ACC112 (cell line): ENCODE measurements around the gene INPP4A.

Experiments
- H2AFZ ChIP-seq: fragments of 200-600 bp; sonication (generic); one replicate; pipeline ENCODE4 v1.6.0; 2017; ENCODE audit warnings: antibody characterized with exemption, low read length; ENCODE audit not compliant: unreplicated experiment
- H3K27ac ChIP-seq: fragments of 200-600 bp; sonication (generic); 2 replicates; pipeline ENCODE4 v1.5.1; 2014; ENCODE audit warnings: low read depth, mild to moderate bottlenecking, antibody characterized with exemption, low read length, moderate library complexity
- H3K27me3 ChIP-seq: fragments of 200-600 bp; sonication (generic); 2 replicates; pipeline ENCODE4 v1.6.1; 2014; ENCODE audit warnings: mild to moderate bottlenecking, antibody characterized with exemption, low read length, moderate library complexity, mixed read lengths; ENCODE audit not compliant: insufficient read depth
- H3K36me3 ChIP-seq: fragments of 200-600 bp; sonication (generic); 2 replicates; pipeline ENCODE4 v1.6.1; 2016; ENCODE audit warnings: mild to moderate bottlenecking, antibody characterized with exemption, low read length, moderate library complexity, mixed read lengths; ENCODE audit not compliant: insufficient read depth
- H3K4me1 ChIP-seq: fragments of 200-600 bp; sonication (generic); one replicate; pipeline ENCODE4 v1.6.1; 2016; ENCODE audit warnings: low read length, mixed read lengths; ENCODE audit not compliant: insufficient read depth, unreplicated experiment, control insufficient read depth
- H3K4me3 ChIP-seq: fragments of 200-600 bp; sonication (generic); 2 replicates; pipeline ENCODE4 v1.5.1; 2014; ENCODE audit warnings: mild to moderate bottlenecking, low read depth, low read length
- H3K79me2 ChIP-seq: fragments of 200-600 bp; sonication (generic); one replicate; pipeline ENCODE4 v1.6.0; 2016; ENCODE audit warnings: low read length; ENCODE audit not compliant: control insufficient read depth, unreplicated experiment, insufficient read depth

The INPP4A gene

DNA sequence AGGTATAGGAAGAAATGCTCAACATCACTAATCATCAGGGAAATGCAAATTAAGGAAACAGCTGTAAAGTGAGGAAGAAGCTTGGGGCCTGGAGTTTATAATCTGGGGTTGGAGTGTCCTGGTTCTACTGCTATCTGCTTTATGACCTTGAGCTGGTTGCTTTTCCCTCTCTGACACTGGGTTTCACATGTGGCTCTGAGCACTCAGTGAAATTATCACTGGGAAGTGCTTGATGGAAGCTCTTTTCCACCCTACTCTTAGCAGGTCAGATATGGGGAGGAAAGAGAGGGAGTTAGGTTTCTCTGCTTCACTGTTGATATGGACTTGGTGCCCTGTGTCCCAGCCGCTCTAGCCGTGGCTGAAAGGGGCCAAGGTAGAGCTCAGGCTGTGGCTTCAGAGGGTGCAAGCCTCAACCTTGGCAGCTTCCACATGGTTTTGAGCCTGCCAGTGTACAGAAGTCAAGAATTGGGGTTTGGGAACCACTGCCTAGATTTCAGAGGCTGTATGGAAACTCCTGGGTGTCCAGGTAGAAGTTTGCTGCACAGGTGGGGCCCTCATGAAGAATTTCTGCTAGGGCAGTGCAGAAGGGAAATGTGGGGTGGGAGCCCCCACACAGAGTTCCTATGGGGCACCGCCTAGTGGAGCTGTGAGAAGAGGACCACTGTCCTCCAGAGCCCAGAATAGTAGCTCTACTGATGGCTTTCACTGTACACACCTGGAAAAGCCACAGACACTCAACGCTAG is 52.3 kb downstream of the INPP4A start:
- H3K4me1 ChIP-seq = peaks cover 15% of the 10 kb centered on the region
- H3K4me3 ChIP-seq = no peak overlapping the region
- H3K79me2 ChIP-seq = no peaks in the 10 kb centered on the region
- H2AFZ ChIP-seq = no peak overlapping the region
- no peak overlapping the region for H3K27ac ChIP-seq
- no peaks in the 10 kb centered on the region for H3K27me3 ChIP-seq
- no peaks in the 10 kb centered on the region for H3K36me3 ChIP-seq

DNA sequence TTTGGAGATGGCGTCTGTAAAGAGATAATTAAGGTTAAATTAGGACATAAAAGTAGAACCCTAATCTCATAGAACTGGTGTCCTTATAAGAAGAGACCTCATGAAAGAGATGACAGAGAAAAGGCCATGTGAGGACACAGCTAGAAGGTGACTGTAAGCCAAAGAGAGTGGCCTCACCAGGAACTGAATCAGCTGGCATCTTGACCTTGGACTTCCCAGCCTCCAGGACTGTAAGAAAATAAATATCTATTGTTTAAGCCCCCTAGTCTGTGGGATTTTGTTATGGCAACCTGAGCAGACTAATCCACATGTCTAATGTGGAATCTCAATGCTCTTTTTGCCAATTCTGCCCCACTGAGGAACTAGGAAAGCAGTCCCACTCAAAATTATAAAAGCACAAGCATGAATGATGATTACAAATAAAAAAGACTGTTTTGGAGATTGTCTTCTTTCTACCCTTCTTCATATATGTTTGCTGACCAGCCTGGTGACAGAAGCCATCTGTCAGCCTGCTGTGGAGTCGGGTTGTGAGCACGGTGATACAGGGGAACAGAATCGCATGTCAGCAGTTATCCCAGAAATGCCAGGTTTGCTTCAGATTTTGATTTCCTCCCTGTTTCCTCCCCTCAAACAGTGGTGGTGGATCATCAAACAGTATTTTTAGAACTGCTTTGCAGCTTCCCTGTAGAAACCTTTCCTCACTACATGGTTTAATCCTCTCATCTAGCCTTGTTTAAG is 54.2 kb downstream of the INPP4A start:
- H3K4me3 ChIP-seq = no peak overlapping the region
- H3K36me3 ChIP-seq = no peaks in the 10 kb centered on the region
- H3K79me2 ChIP-seq = no peaks in the 10 kb centered on the region
- no peaks in the 10 kb centered on the region for H3K27me3 ChIP-seq
- H3K27ac ChIP-seq = peak overlapping the region; percentile 54
- no peak overlapping the region for H2AFZ ChIP-seq
- peaks cover 26% of the 10 kb centered on the region for H3K4me1 ChIP-seq

DNA sequence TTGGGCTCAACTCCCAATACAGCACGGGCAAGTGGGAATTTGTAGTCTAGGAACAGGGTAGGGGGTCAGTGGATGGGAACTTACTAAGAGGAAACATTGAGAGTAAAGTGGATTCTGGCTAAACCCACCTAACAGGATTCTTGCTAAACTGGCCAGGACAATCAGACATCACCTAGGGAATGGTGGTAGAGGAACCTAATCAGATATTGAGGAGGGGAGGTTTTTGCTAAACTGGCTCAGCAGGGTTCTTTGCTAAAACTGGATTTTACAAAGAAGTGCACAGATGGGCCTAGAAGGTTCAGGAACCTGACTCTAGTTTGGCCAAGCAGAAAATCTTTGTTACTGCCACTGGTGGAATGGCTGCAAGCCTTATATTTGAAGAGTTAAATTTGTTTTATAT is 55.9 kb downstream of the INPP4A start:
- peaks cover 29% of the 10 kb centered on the region for H3K4me1 ChIP-seq
- peaks cover 6% of the 10 kb centered on the region for H3K79me2 ChIP-seq
- H3K4me3 ChIP-seq = no peak overlapping the region
- H3K27ac ChIP-seq = no peak overlapping the region
- no peaks in the 10 kb centered on the region for H3K36me3 ChIP-seq
- H2AFZ ChIP-seq = no peak overlapping the region
- H3K27me3 ChIP-seq = no peaks in the 10 kb centered on the region

DNA sequence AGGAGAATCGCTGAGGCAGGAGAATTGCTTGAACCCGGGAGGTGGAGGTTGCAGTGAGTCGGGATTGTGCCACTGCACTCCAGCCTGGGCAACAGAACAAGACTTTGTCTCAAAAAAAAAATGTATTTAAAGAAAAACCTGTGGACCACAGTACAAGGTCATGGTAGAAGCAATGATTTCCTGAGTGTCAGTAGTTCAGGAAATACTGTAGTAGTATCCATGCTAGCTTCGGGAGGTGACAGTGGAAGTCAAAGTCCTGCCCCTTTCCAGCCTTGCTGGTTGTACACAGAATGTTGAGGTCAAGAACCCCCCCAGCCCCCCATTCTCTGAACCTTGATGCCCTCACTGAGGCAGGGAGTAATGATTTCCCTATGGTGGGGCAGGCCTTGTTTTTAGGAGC is 56.6 kb downstream of the INPP4A start:
- H3K27ac ChIP-seq = no peak overlapping the region
- H2AFZ ChIP-seq = no peak overlapping the region
- no peaks in the 10 kb centered on the region for H3K36me3 ChIP-seq
- H3K4me3 ChIP-seq = no peak overlapping the region
- H3K4me1 ChIP-seq = peaks cover 29% of the 10 kb centered on the region
- H3K27me3 ChIP-seq = no peaks in the 10 kb centered on the region
- peaks cover 6% of the 10 kb centered on the region for H3K79me2 ChIP-seq

DNA sequence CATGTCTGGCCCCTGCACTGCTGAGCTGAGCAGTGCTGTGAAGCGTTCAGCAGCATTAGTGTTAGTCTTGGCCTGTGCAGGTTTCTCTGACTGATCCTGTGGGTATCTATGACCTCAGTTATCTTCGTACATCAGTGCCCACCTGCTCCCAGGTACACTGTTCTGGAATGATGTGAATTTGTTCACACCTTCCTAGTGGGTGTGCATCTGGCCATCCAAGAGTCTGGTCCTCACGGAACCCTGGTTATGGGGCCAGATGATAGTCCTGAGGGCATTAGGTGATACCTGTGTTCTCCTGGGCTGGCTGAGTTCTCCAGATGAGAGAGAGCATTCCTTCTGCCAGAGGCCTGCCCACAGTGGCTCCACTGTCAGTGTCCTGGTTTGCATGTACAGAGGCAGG is 57.2 kb downstream of the INPP4A start:
- no peaks in the 10 kb centered on the region for H3K36me3 ChIP-seq
- H3K79me2 ChIP-seq = peaks cover 6% of the 10 kb centered on the region
- peak overlapping the region; percentile 64; the same call in 1 of the 2 replicates for H3K27ac ChIP-seq
- no peak overlapping the region for H2AFZ ChIP-seq
- no peak overlapping the region for H3K4me3 ChIP-seq
- peaks cover 29% of the 10 kb centered on the region for H3K4me1 ChIP-seq
- H3K27me3 ChIP-seq = no peaks in the 10 kb centered on the region

DNA sequence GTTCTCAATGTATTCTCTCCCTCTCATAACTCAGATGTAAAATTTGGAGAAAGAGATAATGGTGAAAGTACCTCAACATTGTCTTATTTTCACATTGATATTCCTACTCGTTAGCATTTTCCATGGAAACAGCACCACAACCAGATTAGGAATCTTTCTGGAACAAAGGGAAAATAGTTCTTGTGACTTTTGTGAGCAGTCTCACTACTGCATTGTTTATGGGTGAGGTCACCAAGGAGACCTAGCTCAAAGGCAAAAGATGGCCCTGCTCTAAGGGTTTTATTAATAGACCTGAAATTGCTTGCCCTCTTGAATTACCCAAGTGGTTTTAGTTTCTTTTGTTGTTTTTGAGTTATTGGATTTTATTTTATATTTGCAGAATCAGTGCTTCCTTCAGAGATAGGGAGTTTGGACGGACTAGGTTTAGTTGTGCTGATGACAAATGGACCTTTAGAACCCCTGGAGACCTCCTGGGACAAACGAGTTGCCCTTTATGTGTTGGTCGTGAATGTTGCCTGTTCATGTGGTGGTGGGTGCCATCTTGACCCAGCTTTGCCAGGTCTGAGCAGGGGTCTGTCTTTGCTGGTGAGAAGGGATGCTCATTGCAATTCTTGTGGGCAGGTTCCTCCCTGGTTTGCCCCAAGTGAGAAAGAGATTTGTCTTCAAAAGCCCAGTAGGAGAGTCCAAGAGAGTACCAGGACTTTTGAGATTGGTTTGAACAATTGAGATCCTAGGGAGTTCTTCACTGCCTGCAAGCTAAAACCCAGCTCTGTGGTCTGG is 58.1 kb downstream of the INPP4A start:
- Histone ChIP-seq H3K4me3 (no peak overlapping the region), H3K27ac (peak overlapping the region; percentile 64; the same call in 1 of the 2 replicates), H3K27me3 (no peaks in the 10 kb centered on the region), H3K36me3 (no peaks in the 10 kb centered on the region), H2AFZ (no peak overlapping the region), H3K4me1 (peaks cover 30% of the 10 kb centered on the region), H3K79me2 (peaks cover 6% of the 10 kb centered on the region)

DNA sequence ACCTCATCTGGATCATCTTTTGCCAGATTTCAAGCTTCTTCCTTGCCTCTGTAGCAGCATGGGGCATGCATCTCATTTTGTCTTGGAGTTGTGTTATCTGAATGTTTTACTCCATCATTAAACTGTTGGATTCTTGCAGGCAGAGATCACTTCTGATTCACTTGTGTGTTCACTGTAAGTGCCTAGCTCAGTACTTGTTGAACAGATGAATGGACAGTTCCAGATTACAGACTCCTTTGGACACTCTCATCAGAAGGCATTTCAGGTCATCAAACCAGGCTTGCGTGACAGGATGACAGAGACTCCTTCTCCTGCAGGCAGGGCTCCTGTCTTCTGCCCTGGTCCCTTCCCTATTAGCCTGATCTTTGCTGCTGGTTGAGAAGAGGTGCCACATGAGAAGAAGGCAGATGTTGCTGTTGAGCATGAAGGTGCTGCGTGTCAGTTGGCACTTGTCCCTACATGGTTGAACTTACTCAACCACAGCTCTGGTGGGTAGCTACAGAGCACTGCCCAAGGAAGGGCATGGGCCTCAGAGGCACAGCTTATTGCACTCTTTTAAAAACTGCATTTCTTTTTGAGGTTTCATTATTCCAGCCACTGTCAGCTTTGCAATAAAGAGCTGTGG is 58.9 kb downstream of the INPP4A start:
- H3K4me3 ChIP-seq = no peak overlapping the region
- H3K36me3 ChIP-seq = no peaks in the 10 kb centered on the region
- no peaks in the 10 kb centered on the region for H3K27me3 ChIP-seq
- no peak overlapping the region for H3K27ac ChIP-seq
- peaks cover 33% of the 10 kb centered on the region for H3K4me1 ChIP-seq
- peaks cover 6% of the 10 kb centered on the region for H3K79me2 ChIP-seq
- no peak overlapping the region for H2AFZ ChIP-seq

DNA sequence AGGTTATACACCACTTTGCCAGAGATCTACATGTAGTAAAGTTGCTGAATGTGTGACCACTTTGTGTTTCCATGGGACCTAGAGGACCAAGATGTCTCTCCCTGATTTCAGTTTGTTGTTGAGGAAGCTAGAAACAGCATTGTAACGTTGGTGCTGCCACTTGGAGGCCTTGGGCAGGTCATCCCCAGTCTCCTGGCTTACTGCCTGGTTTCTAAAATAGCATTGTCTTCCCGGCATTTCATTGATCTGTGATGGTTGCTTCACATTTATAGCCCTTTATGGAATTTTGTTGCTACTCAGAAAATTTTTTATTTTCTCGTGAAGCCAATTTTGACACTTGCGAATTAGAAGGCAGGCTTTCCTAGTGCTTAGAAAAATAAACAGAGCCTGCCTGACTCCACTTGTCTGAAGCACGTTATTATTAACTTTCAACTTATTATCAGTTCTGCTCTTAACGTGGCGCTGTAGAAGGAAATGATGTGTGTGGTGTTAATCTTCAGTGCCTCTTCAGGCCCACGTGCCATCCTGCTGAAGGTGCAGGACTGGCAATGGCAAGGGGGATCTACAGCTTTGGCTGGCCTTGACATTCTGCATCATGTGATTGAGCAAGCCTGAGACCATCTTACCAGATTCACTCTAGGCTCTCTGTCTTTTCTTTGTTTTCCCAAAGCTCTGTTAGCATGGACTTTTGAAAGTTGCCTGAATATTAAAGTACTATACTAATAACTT is 59.9 kb downstream of the INPP4A start:
- peaks cover 6% of the 10 kb centered on the region for H3K79me2 ChIP-seq
- peaks cover 29% of the 10 kb centered on the region for H3K4me1 ChIP-seq
- no peak overlapping the region for H2AFZ ChIP-seq
- H3K27me3 ChIP-seq = no peaks in the 10 kb centered on the region
- H3K36me3 ChIP-seq = no peaks in the 10 kb centered on the region
- H3K27ac ChIP-seq = no peak overlapping the region
- no peak overlapping the region for H3K4me3 ChIP-seq

DNA sequence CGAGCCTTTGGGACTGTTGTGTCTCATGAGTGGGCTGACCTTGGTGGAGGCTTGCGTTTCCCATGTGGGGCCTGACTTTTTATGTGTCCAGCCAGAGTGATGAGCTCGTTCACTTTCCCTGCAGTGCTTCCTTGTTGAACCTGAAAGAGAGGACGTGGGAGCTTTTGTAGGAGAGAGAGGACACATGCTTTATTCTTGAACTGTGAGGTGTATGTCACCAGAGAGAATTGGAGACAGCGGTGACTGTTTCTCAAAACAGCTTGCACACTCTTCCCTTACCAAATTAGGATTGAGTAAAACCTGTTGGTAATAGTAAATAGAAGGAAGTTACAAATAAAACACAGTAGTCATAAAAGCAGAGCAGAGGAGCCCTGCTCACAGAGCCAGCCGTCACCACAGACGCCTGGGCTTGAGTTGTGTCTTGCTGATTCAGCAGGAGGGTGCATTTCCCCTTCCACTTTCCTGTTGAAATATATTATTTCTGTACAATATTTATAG is 60.7 kb downstream of the INPP4A start:
- Histone ChIP-seq H3K79me2 (peaks cover 6% of the 10 kb centered on the region), H3K4me1 (peaks cover 29% of the 10 kb centered on the region), H3K36me3 (no peaks in the 10 kb centered on the region), H3K27ac (no peak overlapping the region), H2AFZ (no peak overlapping the region), H3K27me3 (no peaks in the 10 kb centered on the region), H3K4me3 (no peak overlapping the region)
